Activated T-cell treated with anti-CD3 and anti-CD28 coated beads for 4 hours (primary cell): Measurements from ENCODE around the gene KCNJ6.

ENCODE experiments used
- DNase-seq: peaks from one replicate; pipeline ENCODE4 v3.0.0-alpha.2; 2020

KCNJ6 gene

DNA sequence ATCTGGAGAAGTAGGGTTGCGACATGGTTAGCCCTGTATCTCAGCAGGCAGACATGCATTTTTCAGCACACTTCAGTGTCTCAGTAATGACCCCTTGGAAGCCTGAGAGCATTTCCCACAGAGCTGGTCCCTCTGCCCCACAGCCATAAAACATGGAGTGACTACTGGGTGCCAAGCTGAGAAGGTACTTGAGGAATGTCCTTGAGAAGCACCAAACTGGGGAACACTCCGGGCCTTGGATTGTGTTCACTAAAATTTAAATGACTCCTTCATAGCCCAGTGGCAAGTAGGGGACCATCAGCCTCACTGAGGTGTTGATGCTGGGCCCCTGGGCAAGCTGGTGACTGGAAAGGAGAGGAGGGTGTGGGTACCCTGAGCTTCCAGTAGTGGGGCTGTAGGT, 54.7 kb downstream of the KCNJ6 start:
- DNase-seq: no peak

DNA sequence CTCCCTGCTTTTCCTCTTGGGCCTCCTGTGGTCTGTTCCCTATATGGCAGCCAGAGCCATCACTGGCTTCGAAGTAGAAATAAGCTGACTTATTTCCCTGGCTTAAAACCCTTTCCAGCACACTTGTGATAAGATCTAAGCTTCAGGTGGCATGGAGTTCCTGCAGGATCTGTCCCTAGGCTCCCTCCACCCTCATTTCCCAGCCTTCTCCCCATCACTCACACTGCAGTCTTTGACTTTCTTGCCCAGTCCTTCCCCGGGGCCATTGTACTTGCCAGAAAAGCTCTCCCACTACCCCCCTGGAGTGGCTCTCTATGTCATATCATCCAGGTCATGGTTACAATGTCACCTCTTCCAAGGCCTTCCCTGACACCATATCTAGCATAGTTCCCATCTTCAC, 55.8 kb downstream of the KCNJ6 start:
- DNase-seq: no peak

DNA sequence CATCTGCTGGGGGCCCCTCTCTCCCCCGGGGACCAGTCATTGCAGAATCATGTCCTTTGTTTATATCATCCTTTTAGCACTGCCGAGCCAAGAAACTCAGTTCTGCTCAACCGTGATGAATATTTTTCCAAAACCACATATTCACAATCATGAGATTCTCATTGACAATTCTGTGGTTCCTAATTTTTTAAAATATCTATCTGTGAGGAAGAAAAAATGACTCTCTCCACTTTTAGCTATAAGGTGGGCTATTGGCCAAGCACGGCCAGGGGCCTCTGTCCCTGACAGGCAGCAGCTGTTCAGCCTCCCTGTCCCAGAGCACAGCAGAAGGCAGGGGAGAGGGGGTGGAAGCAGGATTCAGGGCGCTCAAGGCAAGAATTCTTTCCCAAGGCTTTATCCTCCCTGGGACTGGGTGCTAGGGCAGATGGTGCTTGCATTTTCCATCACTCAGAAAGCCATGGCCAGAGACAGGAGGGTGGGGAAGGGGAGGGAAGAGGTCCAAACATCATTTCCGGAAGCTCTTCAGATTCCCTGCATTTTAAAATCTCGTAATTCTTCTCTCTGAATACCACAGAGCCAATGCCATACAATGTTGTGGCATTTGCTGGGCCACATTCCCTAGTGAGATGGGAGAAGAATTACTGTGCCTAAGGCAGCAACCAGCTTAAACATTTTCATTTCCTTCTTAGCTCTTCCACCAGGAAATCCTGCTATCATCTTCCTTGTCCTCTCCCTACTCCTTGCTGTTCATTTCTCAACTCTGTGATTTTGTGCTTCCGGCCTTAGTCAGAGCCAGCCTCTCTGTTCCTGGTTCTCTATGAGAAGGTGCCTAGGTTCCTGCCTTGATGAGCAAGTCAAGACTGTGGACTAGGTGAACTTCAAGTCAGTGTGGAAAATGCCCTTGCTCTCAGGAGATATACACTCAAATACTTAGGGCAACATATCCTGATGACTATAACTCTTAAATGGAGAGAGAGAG, 60.3 kb downstream of the KCNJ6 start:
- no peak for DNase-seq

DNA sequence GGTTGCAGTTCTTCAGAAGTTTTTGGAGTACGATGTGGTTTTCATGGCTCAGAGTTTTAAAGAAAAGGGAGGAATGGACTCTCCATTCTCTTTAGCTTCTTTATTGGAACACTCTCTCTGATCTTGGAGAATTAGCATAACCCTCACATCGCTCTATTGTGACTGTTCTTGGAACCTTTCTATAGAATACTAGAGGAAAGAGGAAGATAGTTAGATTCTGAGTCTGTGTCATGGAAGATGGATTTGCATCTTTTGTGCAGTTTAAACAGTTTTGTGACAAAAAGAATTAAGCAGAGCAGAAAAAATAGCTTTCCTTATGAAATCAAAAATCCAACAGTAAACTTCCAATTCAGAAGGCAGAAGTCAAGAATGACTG, 61.0 kb downstream of the KCNJ6 start:
- no peak for DNase-seq

DNA sequence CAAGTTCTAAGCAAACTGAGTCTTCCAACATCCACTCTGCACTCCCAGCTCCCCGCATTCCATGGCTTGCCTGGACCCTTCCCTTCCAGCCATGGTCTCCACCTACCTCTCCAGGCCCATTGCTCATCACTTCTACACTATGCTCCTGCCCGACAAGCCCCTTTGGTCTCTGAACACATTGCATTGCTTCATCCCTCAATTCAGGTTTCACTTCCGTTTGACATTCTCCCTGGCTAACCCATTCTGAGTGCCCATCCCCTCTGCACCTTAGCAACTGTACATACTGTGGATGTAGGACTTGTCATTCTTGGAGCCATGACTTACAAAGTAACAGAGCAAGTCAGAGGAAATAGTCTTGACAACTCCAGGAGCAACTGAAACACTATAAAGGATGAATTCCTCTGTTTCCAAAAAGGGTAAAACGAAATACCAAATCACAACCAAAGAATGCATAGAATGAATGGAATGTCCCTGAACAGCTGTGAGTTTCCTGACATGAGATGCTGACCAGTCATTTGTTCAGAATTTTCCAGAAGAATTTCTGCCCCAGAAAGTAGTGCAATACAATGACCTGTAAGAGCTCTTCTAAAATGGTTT, 66.7 kb downstream of the KCNJ6 start:
- no peak for DNase-seq

DNA sequence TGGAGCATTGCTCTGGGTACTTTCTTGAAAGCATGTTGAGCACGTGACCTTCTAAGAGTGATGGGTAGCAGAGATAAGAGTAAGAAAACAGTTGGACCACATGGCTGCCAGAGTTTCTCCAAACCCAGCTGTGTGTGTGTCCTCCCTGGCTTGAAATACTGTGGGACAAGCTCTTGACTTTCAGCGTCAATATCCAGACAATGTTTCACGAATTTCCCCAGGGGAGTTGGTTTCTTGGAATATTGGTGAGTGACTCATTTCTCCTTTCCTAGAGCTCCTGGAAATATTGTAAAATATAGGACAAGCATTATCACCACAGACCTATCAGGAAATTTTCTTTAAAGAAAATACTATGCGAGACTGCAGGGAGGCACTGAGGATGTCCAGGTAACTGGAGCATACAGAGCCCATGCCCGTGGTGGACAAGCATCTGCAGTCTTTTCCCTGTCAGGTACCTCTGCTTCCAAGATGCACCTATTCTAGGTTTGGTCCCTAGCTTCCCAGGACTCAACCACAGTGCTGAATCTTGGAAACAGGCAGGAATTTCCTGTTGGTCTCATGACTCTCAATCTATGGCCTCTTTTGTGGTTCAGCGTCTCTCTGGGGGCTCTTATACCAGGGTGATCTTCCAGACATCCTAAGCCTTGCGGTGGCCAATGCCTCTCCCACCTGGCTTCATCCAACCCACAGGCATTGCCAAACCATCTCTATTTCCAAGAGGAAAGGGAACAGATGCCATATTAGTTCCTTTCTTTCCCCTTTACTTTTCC, 67.4 kb downstream of the KCNJ6 start:
- no peak for DNase-seq

DNA sequence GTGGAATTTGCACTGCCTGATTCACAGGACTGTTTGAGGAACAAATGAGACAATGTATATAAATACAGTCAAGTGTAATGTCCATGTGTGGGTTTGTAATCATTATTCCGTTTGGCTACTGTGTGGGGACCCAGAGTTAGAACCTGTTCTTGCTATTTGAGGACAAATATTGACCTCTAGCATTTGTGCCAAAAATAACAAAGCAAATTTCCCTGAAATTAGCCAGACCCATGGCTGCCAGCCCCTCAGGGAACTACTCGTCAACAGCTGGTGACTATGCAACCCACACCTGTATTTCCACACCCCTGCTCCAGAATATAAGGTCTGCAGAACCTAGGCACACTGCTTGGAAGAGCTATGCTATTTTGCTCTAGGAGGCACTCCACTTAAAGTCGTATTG, 70.7 kb downstream of the KCNJ6 start:
- no peak for DNase-seq

DNA sequence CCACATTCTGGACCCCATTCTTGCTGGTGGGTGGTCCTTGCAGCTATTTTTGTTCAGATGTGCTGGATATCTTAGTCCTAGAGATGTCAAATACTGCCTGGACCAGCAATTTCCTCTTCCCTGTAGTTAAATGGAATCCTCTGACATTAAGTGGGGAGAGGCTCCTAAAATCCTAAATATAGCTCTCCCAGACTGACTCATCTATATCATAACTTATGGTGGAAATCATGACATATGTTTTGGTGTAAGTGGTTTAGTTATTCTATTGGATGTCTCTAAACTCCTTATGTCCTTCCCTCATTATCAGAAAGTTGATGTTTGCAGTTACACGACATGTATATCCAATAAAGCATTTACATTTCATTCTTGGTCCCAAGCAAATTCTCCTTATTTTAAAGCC, 73.1 kb downstream of the KCNJ6 start:
- DNase-seq: no peak

DNA sequence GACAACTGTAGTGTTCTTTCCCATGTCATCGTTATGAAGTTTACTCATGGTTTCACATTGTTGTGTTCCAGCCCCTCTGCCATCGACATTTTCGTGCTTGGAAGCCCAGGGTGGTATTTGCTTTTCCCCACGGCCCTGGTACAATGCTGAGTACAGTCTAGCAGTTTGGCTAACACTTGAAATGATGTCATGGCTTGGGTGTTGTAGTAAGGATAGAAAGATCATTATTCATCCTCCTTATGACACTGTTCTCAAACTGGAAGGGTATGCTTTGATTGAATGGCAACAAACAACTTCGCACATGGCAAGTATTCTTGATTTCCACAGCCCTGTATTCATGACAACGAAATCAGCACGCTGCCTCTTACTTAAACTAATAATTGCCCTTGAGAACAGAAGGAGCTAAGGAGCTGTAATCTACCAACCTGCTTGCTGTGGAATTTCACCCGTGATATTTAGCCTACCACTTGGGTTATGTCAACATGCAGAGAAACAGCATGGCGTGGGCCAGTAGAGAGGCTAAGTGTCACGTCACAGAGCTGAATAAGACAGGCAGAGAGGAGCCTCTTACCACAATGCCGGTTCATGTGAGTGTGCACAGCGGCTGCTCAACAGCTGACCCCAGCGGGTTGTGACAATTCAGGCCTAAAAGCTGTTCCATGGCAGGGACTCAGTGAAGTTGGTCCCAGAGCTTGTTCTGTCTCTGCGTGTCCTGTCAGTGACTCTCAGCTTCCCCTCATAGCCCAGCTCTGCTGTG, 73.9 kb downstream of the KCNJ6 start:
- no peak for DNase-seq

DNA sequence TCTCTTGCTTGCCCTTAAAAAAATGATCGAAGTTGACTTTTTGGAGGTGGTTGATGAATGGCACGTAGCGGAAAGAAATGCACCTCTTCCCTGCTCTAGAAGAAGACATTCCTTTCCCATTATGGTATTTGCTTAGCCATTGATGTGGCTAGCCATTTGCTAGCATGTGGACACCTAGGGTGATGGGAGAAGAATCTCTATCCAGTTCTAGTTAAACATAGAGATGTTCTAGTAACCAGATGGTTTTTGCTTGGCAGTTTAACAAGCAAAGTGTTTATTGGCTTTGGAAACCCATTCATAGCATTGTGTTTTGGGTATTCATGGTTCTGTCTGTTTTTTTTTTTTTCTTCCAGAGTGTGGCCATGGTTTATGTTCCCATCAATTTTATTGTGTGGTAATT, 78.9 kb downstream of the KCNJ6 start:
- no peak for DNase-seq

DNA sequence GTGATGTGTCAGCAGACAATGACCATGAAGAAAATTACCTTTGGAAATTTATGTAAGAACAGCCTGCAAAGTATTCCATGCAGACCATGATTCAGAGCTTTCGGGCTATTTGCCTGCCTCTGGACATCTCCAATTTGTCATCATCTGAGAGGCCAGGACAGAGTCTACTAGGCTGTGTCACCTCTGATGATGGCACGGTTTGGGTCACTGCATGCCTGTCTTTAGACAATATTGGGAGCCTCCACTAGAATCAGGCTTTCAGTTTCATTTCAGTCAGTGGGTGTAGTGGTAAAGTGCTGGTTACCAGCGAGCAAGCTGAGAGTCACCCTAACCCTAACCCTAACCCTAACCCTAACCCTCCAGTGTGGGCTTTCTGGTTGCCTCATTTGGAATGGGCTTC, 80.8 kb downstream of the KCNJ6 start:
- no peak for DNase-seq

DNA sequence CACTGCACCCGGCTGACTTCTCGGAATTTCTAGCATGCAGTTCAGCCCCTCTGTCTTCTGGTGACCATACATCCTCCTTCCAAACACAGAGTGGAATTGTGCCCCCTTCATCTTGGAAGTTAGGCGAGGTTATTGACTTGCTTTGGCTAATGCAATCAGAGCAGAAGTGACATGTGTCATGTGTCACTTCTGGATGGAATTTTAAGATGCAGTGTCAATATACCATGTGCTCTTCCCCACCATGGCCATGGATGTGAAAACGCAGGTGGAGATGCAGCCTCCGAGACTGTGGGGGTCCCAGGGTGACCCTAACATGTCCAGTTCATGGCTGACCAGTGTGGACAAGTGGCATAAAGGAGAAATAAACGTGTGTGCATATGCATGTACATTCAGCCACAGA, 83.0 kb downstream of the KCNJ6 start:
- DNase-seq: no peak

DNA sequence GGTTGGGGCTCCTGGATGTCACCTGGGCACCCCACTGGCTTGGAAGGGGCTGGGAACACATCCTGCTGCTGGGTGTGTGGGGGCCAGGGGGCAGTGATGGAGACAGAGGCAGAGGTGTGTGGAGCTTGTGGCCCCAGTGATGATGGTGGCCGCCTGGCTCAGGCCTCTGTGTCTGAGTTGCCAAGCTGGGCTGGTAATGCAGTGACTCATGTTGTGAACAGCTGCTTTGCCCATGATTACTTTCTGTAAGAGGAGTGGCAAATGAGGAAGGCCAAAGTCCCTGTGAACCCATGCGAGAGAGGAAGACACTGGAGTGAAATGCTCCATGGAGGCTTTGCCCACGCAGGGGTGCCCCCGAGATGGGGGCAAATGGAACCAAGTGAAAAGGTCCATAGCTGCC, 86.8 kb downstream of the KCNJ6 start:
- no peak for DNase-seq

DNA sequence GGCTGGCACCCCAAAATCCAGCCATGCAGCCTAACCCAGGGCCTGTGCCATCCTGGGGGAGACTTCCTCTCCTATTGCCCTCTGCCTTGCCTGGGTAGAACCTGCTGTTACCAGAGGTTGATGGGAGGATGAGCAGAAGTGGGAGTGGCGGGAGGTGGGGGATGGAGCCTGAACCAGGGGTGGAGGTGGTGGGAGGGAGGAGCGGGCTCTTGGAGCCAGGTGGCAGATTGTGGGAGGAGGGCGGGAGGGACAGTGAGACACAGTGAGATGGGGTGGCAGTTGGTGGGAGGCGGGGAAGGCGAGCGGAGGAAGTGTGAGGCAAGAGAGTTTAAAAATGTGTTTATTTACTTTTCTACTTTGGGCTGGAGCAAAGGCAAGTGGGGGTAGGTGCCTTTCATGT, 87.3 kb downstream of the KCNJ6 start:
- DNase-seq: no peak

DNA sequence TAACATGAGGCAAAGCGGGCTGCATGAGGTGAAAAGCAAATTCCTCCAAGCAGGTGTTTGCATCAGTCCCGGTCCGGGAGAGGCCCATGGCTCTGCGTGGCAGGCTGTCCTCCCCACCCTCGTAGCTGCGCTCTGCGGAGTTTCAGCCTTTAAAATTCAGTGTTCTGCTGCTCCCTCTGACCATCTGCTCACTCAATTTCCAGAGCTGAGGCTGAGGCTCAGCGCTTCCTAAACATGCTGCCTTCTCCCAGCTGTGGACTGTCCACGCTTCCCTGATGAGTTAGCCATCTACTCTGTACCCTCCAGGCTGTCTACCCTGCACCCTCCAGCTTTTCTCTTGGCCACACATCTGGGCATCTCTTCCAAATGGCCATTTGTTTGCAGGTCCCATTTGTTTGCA, 87.7 kb downstream of the KCNJ6 start:
- DNase-seq: no peak

DNA sequence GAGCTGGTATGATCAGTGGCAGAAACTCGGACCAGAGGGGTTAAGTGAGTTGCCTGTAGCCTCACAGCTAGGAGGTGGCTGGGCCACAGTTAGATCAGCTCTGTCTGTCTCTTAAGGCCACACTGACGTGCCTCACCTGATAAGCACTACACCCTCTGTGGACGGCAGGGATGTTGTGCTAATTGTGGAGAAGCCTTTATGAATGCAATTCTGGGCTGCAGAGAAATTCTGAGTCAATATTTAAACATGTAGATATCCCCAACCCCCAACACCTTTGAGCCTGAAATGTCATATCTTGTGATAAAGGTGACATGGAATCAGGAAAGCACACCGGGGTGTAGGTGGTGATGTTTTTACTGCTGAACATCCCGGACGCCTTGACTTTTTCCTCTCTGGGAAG, 88.3 kb downstream of the KCNJ6 start:
- DNase-seq: no peak

DNA sequence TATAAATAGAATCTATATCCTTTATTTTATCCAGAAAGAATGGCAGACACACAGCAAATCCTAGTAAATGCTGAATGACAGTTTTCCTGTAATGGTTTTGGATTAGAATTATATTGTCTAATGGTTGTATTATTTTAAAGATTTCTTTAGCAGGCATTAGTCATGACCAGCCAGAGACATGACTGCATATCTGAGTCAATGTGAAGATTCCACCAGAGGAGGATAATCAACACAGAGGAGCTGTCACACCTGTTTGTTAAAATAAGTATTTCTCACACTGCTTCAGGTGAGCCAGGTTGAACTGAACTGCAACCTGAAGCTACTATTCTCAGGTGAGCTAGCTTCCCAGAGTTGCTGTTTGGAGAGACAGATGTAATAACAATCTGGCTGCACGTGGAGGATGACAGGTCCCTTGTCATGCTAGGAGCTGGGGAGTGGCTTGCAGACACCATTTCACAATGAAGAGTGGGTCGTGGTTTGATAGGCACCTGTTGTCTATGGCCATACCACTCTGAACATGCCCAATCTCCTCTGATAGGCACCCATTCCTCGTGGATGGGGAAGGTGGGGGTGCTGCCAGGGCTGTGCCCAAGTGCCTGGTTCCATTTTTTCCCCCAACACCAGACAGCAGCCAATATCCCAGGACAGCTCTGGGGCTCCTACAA, 94.3 kb downstream of the KCNJ6 start:
- DNase-seq: no peak

DNA sequence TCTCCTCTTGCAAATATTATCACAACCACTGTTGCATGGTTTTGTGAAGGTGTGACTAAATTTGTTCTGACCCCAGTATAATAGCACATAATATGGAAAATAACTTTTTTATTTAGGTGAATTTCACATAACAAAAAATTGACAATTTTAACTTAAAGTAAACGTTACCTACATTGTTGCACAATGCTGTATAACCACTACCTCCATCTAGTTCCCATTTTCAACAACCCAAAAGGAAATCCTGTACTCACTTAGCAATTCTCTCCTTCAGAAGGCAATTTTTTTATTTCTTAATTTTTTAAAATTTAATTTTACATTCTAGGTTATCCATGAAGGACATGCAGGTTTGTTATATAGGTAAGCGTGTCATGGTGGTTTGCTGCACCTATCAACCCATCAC, 95.2 kb downstream of the KCNJ6 start:
- no peak for DNase-seq

DNA sequence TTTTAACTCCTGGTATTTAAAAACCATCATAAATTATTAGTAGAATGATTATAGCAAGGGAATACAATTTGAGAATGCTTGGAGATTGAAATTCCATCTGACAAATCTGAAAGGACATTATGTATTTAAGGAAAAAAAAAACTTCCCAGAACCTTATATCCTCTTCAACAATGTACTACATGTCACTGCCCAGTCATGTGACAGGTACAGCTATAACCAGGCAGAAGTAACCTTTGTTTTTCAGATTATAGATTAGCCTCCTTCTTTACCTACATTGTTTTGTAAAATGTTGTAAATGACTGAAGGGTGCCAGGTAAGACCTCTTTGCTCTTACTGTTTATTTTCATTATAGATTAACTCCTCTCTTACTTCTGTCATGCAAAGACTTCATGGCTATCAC, 96.9 kb downstream of the KCNJ6 start:
- DNase-seq: no peak

DNA sequence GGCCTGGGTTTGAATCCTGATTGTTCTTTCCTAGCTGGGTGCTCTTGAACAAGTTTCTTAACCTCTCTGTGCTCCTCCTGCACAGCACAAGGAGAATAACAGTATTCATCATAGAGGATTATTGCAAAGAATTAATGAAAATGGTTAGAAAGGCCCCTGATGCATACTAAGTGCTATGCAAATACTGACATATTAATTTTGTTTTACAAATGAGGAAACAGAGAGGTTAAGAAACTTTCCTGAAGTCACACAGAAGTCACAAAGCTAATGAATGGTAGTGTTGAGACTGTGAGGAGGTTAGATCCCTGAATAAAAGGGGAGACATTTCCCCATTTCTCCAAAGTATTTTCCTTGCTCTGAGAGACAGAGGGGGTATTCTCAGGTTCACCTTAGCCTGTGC, 99.0 kb downstream of the KCNJ6 start:
- no peak for DNase-seq

DNA sequence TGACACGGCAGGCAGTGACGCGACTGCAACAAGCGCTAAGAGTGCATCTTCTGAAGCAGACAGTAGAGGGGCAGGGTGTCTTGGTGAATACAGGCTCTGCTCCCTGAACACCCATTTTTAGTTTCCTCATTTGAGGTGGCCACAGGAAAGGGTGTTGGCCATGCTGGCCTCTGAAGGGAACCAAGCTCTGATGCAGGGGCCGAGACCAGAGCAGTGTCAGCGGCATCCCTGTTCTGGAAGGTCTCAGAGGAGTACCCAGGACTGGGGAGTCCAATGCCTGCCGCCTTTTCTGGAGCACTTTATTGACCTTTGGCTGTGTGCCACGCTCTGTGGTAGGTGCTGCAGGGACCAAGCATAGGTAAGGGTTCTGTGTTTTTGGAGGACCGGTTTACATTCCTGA, 100.4 kb downstream of the KCNJ6 start:
- no peak for DNase-seq

DNA sequence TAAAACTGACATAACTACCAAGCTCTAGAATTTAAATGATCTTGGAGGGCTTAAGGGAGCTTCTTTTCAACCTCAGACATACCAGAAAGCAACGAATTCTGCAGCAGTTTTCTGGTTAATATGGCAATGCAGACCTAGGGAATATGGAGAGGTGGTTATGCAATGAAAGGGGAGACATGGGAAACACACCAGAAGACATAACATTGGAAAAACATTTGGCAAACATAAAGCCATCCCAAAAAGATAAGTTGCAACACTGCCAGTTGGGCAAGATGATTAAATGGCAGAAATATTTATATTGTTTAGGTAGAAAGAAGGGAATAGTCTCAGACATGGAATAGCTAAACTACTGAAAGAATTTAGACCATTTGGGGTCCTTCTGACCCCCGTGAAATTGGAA, 104.5 kb downstream of the KCNJ6 start:
- no peak for DNase-seq

DNA sequence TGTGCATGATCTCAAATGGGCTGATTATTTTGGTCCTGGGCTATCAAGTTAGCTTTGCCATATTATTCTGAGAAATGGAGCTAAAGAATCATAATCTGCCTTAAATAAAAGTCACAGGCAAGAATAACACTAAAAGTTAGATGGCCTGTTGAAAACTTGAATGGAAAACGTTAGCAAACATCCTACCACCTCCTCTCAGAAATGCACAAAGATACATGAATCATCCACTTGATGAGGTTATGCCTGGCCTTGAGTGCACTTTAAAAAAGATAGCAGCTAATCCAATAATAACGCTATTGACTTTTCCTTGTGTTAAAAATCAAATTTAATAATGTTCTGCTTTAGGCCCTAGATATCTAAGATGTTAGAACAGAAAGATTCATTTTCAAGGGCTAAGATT, 108.0 kb downstream of the KCNJ6 start:
- DNase-seq: no peak
